Adrenal gland (tissue), 5 donors: ENCODE results near the gene SLC25A52.

Experiments
- CTCF ChIP-seq, 6 experiments: fragments of 450-650 bp in 4 of 6; fragments of 200-600 bp in 2 of 6; sonication (generic) in 1 of 6; IDR thresholded peaks; 1 replicate in 5 of 6; 2 replicates in 1 of 6; pipeline versions ENCODE4 v1.5.1 to v1.8.0; 2016 to 2021; ENCODE audit warnings: antibody characterized with exemption in 6 of 6, mild to moderate bottlenecking in 2 of 6, moderate library complexity in 1 of 6
- POLR2A ChIP-seq, 2 donors: fragments of 450-650 bp; IDR thresholded peaks; one replicate each; pipeline ENCODE4 v1.6.1; 2017; ENCODE audit warnings: antibody characterized with exemption in 2 of 2, mild to moderate bottlenecking in 2 of 2, moderate library complexity in 1 of 2
- donor health status: DM: no; HTN: no; CAD: no.

GRCh38 chr18:31716362-31716761, 44.3 kb downstream of the SLC25A52 start:
- TF ChIP-seq CTCF (IDR thresholded peaks at IDR 0.05) (no peak), POLR2A (IDR thresholded peaks at IDR 0.05) (no peak)
